ENCODE results near the gene KANK2. TPM values are rescaled to one million over a fixed set of nuclear protein-coding genes. Genes with fewer than 3 reads are reported as not detected.
A peak's percentile ranks its signal among the peaks of the same experiment; 100 is the strongest.

KANK2 gene
- polyA plus RNA-seq, 1 of the 3 experiments (the other 2 are of a cell fraction): 92.4 TPM

GRCh38 chr19:11194656-11195558, 2.4 kb downstream of the KANK2 start:
- Histone ChIP-seq H3K36me3 (replicated peaks in 1 of 2; ENCODE audit: control insufficient read depth in 1 of 2, insufficient read depth in 2 of 2, low read length in 1 of 2) (peaks cover 21 to 29% of the 10 kb centered on the region in 2 experiments), H2AFZ (ENCODE audit: low read depth) (no peak overlapping the region), H3K9me2 (no peaks in the 10 kb centered on the region), H4K20me1 (ENCODE audit: insufficient read depth) (peaks cover 35% of the 10 kb centered on the region), H3K27me3 (ENCODE audit: insufficient read depth) (no peaks in the 10 kb centered on the region), H3K4me1 (ENCODE audit: control insufficient read depth in 1 of 2, insufficient read depth in 2 of 2, low read depth in 1 of 2, low read length in 1 of 2) (peaks cover 10 to 19% of the 10 kb centered on the region in 2 experiments; a peak in 1 of 4 replicates), H3F3A (replicated peaks; ENCODE audit: insufficient read depth) (peaks cover 14% of the 10 kb centered on the region), H3K79me2 (ENCODE audit: insufficient read depth) (peaks cover 64% of the 10 kb centered on the region), H3K4me3 (ENCODE audit: low read depth in 2 of 2, low read length in 1 of 2) (peak overlapping the region; percentile 2 to 24; a peak in 1 of 4 replicates), H3K27ac (ENCODE audit: low read depth in 2 of 2, low read length in 1 of 2) (peak overlapping the region in 1 of 2 experiments; percentile 50; a peak in 2 of 4 replicates), H3K9me3 (no peaks in the 10 kb centered on the region), H3K4me2 (peak overlapping the region; percentile 95), H3K9ac (peak overlapping the region; percentile 15; the same call in 1 of the 2 replicates)
- POLR2A ChIA-PET: no interaction called here
- DNase-seq: no peak
- CTCF ChIA-PET: interaction anchor here (0.6 to 1.4 kb wide), 5 partner anchors 10 to 112 kb away, joined by 3 to 4 read pairs (median 3); no protein-coding TSS in a partner anchor
- 75% methylated on average over 12 of the region's 20 CpGs for WGBS (ENCODE audit: low lambda C conversion rate)
- TF ChIP-seq ELF1 (IDR thresholded peaks at IDR 0.05) (no peak), PBX3 (IDR thresholded peaks at IDR 0.05) (no peak), MXI1 (IDR thresholded peaks at IDR 0.05; ENCODE audit: low read depth, low read length) (no peak), USF1 (IDR thresholded peaks at IDR 0.05; ENCODE audit: borderline replicate concordance, low read depth) (no peak), ZBTB33 (IDR thresholded peaks at IDR 0.05; ENCODE audit: borderline replicate concordance, low read depth) (no peak), JUND (IDR thresholded peaks at IDR 0.05) (no peak), POLR2AphosphoS5 (IDR thresholded peaks at IDR 0.05; ENCODE audit: low read depth, low read length) (no peak)

- Histone ChIP-seq H2AFZ (ENCODE audit: low read depth) (no peak overlapping the region), H3K27me3 (ENCODE audit: insufficient read depth) (no peaks in the 10 kb centered on the region), H3K36me3 (replicated peaks in 1 of 2; ENCODE audit: control insufficient read depth in 1 of 2, insufficient read depth in 2 of 2, low read length in 1 of 2) (peaks cover 27 to 29% of the 10 kb centered on the region in 2 experiments), H3F3A (replicated peaks; ENCODE audit: insufficient read depth) (peaks cover 19% of the 10 kb centered on the region), H3K9ac (no peak overlapping the region), H3K4me3 (ENCODE audit: low read depth in 2 of 2, low read length in 1 of 2) (no peak overlapping the region), H4K20me1 (ENCODE audit: insufficient read depth) (peaks cover 40% of the 10 kb centered on the region), H3K4me2 (peak overlapping the region; percentile 95; the same call in 1 of the 2 replicates), H3K9me2 (no peaks in the 10 kb centered on the region), H3K9me3 (no peaks in the 10 kb centered on the region), H3K4me1 (ENCODE audit: control insufficient read depth in 1 of 2, insufficient read depth in 2 of 2, low read depth in 1 of 2, low read length in 1 of 2) (peaks cover 10 to 24% of the 10 kb centered on the region in 2 experiments; a peak in 1 of 4 replicates), H3K79me2 (ENCODE audit: insufficient read depth) (peaks cover 70% of the 10 kb centered on the region), H3K27ac (ENCODE audit: low read depth in 2 of 2, low read length in 1 of 2) (no peak overlapping the region)
- CTCF ChIA-PET: interaction anchor here (0.7 to 1.4 kb wide), 2 partner anchors 10 to 64 kb away, joined by 3 to 4 read pairs; no protein-coding TSS in a partner anchor
- 98% methylated on average over 5 of the region's 8 CpGs for whole genome bisulfite sequencing (ENCODE audit: low lambda C conversion rate)
- POLR2A ChIA-PET: no interaction called here
- DNase-seq: no peak
- no peak for TF ChIP-seq IRF3 (IDR thresholded peaks at IDR 0.05; ENCODE audit: low read depth, low read length)
- TF ChIP-seq POLR2AphosphoS5 (IDR thresholded peaks at IDR 0.05; ENCODE audit: low read depth, low read length): no peak
- no peak for TF ChIP-seq ZBTB33 (IDR thresholded peaks at IDR 0.05; ENCODE audit: borderline replicate concordance, low read depth)
- no peak for TF ChIP-seq RCOR1 (IDR thresholded peaks at IDR 0.05; ENCODE audit: low read length)
- no peak for TF ChIP-seq GABPA (IDR thresholded peaks at IDR 0.05; ENCODE audit: low read depth)
- TF ChIP-seq TCF12 (IDR thresholded peaks at IDR 0.05): no peak
- no peak for TF ChIP-seq MXI1 (IDR thresholded peaks at IDR 0.05; ENCODE audit: low read depth, low read length)
- no peak for TF ChIP-seq ELF1 (IDR thresholded peaks at IDR 0.05)
These were observed 3.2 kb downstream of the KANK2 start for GRCh38 chr19:11194173-11194572.

Measured in SK-N-SH (cell line).